ENCODE measurements around the gene BARHL2.
A peak's percentile ranks its signal among the peaks of the same experiment; 100 is the strongest.

The BARHL2 gene

DNA sequence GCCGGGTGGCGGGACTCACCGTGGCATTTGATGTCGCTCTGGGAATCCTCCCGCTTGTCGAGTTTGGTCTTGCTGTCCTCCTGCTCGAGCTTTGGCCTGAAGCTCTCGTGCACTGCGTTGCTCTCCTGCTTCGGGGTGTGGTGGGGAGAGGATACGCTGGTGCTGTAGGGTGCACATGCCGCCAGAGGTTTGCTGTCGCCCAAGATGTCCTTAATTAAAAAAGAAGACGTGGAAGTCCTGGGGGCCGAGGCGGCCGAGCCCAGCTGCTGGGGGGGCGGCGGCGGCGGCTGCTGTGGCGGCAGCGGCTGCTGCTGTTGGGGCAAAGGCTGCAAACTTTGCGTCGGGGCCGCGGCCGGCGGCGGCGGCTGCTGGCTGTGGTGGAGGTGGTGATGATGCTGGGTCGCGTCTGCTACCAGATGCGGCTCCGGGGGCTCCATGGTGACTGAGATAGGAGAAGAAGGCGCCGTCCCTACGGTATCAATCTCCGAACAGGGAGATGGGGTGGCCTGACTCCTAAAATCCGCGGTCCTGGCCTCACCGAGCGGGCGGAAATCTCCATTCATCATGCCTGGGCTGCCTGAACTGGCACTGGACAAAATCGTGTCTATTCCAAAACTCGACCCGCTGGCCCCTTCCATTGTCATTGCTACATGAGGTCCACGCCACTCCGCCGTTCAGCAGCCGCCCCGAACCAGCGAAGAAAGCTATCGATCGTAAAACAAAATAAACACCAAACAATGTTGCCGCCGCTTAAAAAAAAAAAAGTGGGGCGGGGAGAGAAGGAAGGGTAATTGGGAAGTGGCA, at the start of gene BARHL2:
BARHL2 (minus strand) TSS at position 751 of the 804 bp plus-strand sequence; CDS start at position 644, 107 bp downstream.
- DNase-seq, result no peak

- no peak for DNase-seq
These were observed 46.8 kb upstream of the BARHL2 start for GRCh38 chr1:90763930-90764329.

- no peak for DNase-seq
These were observed 46.4 kb upstream of the BARHL2 start for GRCh38 chr1:90763506-90763905.

- no peak for DNase-seq
These were observed 44.9 kb upstream of the BARHL2 start for GRCh38 chr1:90761781-90762589.

- no peak for DNase-seq
These were observed 44.1 kb upstream of the BARHL2 start for GRCh38 chr1:90761156-90761555.

- no peak for DNase-seq
These were observed 36.5 kb upstream of the BARHL2 start for GRCh38 chr1:90753556-90753955.

- no peak for DNase-seq
These were observed 31.6 kb upstream of the BARHL2 start for GRCh38 chr1:90748668-90749067.

DNA sequence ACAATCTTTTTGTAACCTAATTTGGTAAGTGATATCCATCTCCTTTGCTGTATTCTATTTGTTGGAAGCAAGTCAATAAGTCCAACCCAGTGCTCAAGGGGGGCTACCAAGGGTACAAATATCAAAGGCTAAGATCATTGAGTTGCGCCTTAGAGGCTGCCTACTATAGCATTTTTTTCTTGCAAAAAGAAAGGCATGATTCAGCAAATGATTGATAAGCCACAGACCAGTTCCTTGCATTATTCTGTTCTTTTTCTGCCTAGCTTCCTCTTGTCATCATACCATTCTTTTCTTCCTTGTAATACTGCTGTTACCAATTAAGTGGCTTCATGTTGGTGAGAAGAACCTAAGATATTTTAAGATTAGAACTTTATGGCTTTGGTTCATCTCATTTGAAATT, 29.8 kb upstream of the BARHL2 start:
- DNase-seq, result no peak

DNA sequence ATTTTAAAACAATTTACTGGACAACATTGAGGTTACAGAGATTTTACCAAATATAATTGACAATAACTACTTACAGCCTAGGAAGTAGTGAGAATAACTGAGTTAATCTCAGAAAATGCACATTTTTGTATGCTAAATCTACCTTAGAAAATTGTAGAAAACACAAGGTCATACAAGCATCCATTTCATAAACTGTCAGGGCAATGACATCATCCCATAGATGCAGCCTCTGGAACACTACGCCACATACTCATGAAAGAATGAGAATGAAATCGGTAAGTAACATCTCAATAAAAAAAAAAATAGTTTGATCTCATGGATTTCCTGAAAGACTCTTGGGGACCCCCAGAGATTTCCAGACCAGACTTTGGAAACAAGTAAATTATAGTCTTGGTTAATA, 28.9 kb upstream of the BARHL2 start:
- no peak for DNase-seq

DNA sequence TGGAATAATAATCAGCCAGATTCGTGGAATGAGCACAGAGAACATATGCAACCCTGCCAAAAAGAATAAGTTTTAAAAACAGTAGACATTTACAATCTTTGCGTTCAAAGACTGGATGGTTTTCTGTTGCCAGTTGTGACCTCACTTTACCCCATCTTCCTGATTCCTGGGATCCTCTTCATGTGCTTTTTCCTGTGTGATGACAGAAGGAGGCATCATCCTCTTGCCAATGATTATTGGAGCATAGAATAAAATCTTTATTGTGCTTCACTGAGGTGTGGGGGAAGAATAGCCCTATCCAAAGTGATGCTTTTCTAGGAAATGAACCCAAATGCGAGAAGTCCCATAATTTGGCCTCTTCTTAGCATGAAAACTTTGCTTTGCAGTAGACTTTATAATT, 15.0 kb upstream of the BARHL2 start:
- DNase-seq, result no peak

DNA sequence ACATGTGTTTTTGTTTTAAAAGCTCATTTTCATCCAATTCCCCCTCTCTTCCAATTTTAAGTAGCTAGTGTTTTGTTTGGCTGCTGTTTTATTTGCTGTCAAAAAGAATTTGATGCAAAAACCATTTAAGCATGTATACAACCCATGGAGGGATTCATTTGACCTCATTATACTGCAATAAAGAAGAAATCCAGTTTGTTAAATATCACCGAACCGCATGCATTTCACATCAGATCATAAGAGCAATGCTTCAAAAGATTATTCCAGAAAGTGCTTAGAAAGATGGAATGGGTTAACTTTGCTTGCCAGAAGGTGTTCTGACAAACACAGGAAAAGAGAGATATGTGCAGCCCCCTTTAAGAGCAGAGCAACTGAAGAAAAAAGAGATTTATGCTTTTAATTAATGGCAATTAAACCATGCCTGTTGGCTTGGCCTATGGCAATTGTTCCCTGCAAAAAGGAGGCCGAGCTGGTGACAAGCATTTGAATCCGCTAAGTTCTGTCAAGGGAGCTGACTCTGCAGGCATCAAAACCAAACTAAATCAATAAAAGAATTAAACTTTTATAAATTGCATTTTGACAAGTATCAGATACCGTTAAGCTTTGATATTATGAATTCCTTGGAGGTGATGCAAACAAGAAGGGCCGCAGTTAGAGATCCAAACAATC, 14.4 kb upstream of the BARHL2 start:
- no peak for DNase-seq

DNA sequence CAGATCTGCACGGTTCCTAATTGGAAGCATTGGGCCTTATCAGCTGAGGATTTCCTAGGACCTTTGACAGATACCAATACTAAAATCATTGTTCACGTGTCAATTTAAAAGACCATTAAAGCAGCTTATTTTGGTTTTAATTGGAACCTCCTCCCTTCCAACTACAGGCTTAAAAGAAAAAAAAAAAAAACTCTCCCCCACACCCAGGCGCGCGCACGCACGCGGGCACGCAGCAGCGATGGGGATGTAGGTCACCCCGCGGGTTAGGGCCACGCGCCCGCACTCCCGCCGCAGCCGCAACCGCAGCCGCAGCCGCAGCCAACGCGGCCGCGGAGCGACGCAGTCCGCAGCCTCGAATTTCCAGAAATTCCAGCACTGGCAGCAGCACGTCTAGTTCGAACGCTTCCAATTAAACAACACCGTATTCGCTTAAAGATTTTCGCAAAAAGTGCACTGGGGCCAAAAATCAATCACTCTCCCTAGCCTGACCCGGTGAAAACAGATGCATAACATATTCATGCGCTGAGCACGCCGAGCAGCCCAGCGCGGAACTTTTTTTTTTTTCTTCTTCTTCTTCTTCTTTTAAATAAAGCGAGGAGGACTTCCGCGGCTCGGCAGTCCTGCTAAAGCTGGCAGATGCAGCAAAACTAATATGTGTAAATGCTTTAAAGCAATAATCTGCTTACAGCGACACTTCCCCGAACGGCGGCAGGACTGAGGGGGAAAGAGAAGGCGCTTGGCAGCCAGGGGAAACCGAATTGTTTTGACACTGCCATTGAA, 13.3 kb upstream of the BARHL2 start:
- peak; percentile 38 for DNase-seq

- no peak for DNase-seq
These were observed 12.6 kb upstream of the BARHL2 start for GRCh38 chr1:90729504-90730242.

DNA sequence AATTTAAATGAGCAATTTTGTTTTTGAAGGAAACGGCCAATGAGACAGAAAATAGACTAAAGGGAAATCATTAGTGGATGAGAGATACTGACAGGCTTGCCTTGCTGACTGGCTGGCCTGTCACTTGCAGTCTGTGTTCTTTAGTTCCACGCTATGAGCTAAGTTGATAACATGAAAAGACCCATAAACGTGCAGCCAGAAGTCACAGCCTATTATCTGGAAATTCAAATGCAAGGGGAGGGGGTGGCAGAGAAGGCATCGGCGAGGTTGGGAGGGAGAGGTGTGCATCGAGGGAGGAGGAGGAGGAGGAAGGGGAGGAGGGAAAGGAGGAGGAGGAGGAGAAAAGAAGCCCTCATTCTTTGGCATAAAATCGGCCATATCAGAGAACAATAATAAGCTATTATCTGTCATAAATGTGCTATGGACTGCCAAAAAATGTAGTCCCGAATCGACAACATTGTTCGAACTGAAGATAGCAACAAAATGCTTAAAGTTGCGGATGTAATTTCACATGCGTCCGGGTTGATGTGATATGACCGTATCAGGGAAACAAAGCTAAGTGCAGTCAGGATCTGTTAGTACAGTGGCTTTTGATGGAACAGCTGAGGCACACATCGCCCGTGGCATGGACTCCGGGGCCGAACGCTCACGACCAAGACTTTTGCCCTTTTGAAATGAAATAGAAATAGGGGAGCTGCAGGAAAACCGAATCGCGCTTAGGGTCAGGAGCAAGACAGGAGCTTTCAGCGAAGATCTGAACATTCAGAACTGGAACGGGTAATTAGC, 11.6 kb upstream of the BARHL2 start:
- DNase-seq, result no peak

GRCh38 chr1:90727917-90728501, 10.9 kb upstream of the BARHL2 start:
- no peak for DNase-seq

GRCh38 chr1:90726986-90727480, 9.9 kb upstream of the BARHL2 start:
- DNase-seq, result no peak

GRCh38 chr1:90726425-90726985, 9.4 kb upstream of the BARHL2 start:
- DNase-seq, result no peak

DNA sequence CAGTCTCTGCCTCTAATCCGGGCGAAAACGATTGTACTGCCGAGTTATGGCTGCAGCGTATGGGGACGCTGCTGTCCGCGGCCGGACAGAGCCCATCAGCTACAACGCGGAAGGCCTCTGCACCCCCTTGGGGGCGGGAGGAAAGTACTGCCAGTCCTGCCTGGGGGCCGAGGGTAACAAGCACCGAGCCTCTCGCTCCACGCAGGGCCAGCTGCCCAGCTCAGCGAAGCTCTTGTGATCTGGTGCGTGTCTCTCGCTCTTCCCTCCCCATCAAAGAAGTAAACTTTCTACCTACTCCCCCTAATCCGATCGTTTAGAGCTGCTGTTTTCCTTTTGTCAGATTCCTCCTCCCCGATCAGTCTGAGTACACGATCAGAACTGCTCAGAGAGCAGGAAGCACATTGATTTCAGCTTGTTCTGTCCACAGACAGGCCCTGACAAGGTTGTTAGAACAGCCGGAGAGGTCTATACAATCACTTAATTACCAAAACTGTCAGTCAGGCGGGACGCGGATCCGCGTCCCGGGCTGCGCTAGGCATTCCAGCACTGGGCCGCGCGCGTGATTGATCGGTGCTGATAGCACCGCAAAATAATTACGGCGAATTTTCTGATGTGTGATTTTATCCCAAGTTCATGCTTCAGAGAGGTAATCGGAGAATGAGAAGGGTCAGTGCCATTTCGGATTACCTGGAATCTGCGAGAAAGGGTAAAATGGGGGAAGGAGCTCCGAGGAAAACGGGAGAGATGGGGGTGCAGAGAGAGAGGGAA, 8.7 kb upstream of the BARHL2 start:
- no peak for DNase-seq

- DNase-seq, result no peak
These were observed 8.0 kb upstream of the BARHL2 start for GRCh38 chr1:90724926-90725656.
